Panc1 (cell line): ENCODE data around the gene KIF3A. TPM values are rescaled to one million over a fixed set of nuclear protein-coding genes. Genes with fewer than 3 reads are reported as not detected.

ENCODE experiments used
- ATAC-seq: fragments of 200-7000 bp; cut with Tn5 transposase; 2 replicates; pipeline ENCODE4 v1.9.1; 2020; ENCODE audit warnings: mild to moderate bottlenecking, moderate library complexity
- BruUV-seq: library from RNA; stranded (reverse); fragments of 400-500 nt; replicated peaks from 2 replicates; lab custom pipeline; 2021; lab: Mats Ljungman, UMichigan
- CTCF ChIA-PET: fragments of 300-600 bp; sonication (Branson Sonifier 250); formaldehyde crosslinking; loops from one replicate; lab custom pipeline; 2022; ENCODE audit warnings: antibody characterized with exemption; lab: Charles Lee
- POLR2A ChIA-PET: fragments of 300-600 bp; sonication (Branson Sonifier 250); formaldehyde crosslinking; loops from one replicate; lab custom pipeline; 2022; ENCODE audit warnings: antibody characterized with exemption; lab: Charles Lee
- DNase-seq: peaks from one replicate; pipeline ENCODE4 v3.0.0-alpha.2; 2010; ENCODE audit warnings: low read depth, low spot score
- H3K27ac ChIP-seq: 2 replicates; pipeline ENCODE4 v1.5.1; 2011; ENCODE audit warnings: mild to moderate bottlenecking, low read length, inconsistent platforms
- H3K27me3 ChIP-seq: fragments of 200-500 bp; sonication (Bioruptor generic); 2 replicates; pipeline ENCODE4 v1.6.0; 2014; ENCODE audit warnings: low read length, inconsistent platforms; ENCODE audit not compliant: control insufficient read depth, insufficient read depth
- H3K36me3 ChIP-seq: fragments of 200-500 bp; sonication (Bioruptor generic); 2 replicates; pipeline ENCODE4 v1.5.1; 2014; ENCODE audit warnings: inconsistent platforms, mild to moderate bottlenecking, low read length, moderate library complexity; ENCODE audit not compliant: control insufficient read depth, insufficient read depth
- H3K4me1 ChIP-seq: 2 replicates; pipeline ENCODE4 v1.5.1; 2011; ENCODE audit warnings: inconsistent platforms, mild to moderate bottlenecking, low read length, moderate library complexity; ENCODE audit not compliant: control insufficient read depth, insufficient read depth
- H3K4me3 ChIP-seq, 2 experiments: 2 replicates each; pipeline ENCODE4 v1.5.1; 2011 to 2012; ENCODE audit warnings: low read depth in 2 of 2, low read length in 2 of 2, mild to moderate bottlenecking in 2 of 2, inconsistent platforms in 1 of 2, moderate library complexity in 1 of 2
- H3K9me3 ChIP-seq: fragments of 200-500 bp; sonication (Bioruptor generic); 2 replicates; pipeline ENCODE4 v1.5.1; 2014; ENCODE audit warnings: low read depth, mild to moderate bottlenecking, inconsistent platforms, low read length, moderate library complexity; ENCODE audit not compliant: control insufficient read depth, insufficient read depth
- CTCF ChIP-seq: fragments of 450-650 bp; IDR thresholded peaks from 2 replicates; pipeline ENCODE4 v1.5.1; 2017; ENCODE audit warnings: mild to moderate bottlenecking
- POLR2AphosphoS5 ChIP-seq: IDR thresholded peaks from 2 replicates; pipeline ENCODE4 v1.6.1; 2012; ENCODE audit warnings: mild to moderate bottlenecking, low read depth, low read length, moderate library complexity
- REST ChIP-seq, 2 experiments: IDR thresholded peaks; 2 replicates each; pipeline ENCODE4 v1.6.1; 2011 to 2012; ENCODE audit warnings: low read depth in 2 of 2, control low read depth in 1 of 2, low read length in 1 of 2, mild to moderate bottlenecking in 1 of 2, moderate library complexity in 1 of 2; ENCODE audit not compliant: insufficient read depth in 1 of 2
- SIN3A ChIP-seq: IDR thresholded peaks from 2 replicates; pipeline ENCODE4 v1.6.1; 2012; ENCODE audit warnings: low read depth, mild to moderate bottlenecking, low read length, moderate library complexity, borderline replicate concordance; ENCODE audit not compliant: insufficient read depth
- TCF7L2 ChIP-seq: IDR thresholded peaks from 2 replicates; pipeline ENCODE4 v1.6.1; 2011; ENCODE audit warnings: mild to moderate bottlenecking, low read depth, low read length, inconsistent platforms
- in situ Hi-C: cut with HindIII; loops from 2 replicates; pipeline ENCODE4 v1.10.0; 2016; ENCODE audit warnings: low sequenced_read_pairs, low pct_unique_long_range_greater_than_20kb
- intact Hi-C: fragments of 100-400 bp; cut with micrococcal nuclease; formaldehyde crosslinking; loops from one replicate; pipeline ENCODE4 v1.10.0; 2022; ENCODE audit not compliant: unreplicated experiment
- total RNA-seq: library from RNA; stranded (reverse); gene quantifications from one replicate; pipeline ENCODE4 v1.2.1, GENCODE V29; 2021; ENCODE audit not compliant: unreplicated experiment

KIF3A gene
- total RNA-seq, 1 experiment from 2014 or later = 17.1 TPM

GRCh38 chr5:132753135-132753987, 16.0 kb upstream of the KIF3A start:
- CTCF ChIA-PET = interaction anchor here (0.5 to 2.9 kb wide), 2 partner anchors 8 to 67 kb away, joined by 5 to 15 read pairs; no protein-coding TSS in a partner anchor
- DNase-seq = no peak

GRCh38 chr5:132752581-132753125, 15.3 kb upstream of the KIF3A start:
- no TSS peak for BruUV-seq
- no peak overlapping the region for H3K27ac ChIP-seq
- ATAC-seq (no peak), DNase-seq (no peak)
- CTCF ChIA-PET = interaction anchor here (1.2 to 2.9 kb wide), 2 partner anchors 67 to 68 kb away, joined by 3 to 15 read pairs; no protein-coding TSS in a partner anchor
- in situ Hi-C loops = no loop called here
- intact Hi-C loops = loop anchor here (10.0 kb wide), 1 partner anchor 62 kb away; the partner anchor contains the start of gene SOWAHA
- POLR2A ChIA-PET = no interaction called here
- H3K4me1 ChIP-seq = no peaks in the 10 kb centered on the region
- no peaks in the 10 kb centered on the region for H3K9me3 ChIP-seq
- H3K4me3 ChIP-seq = no peak overlapping the region
- no peaks in the 10 kb centered on the region for H3K36me3 ChIP-seq
- H3K27me3 ChIP-seq = no peaks in the 10 kb centered on the region
- TF ChIP-seq TCF7L2 (no peak), REST (IDR thresholded peaks at IDR 0.05; ENCODE audit: insufficient read depth in 1 of 2, low read depth in 2 of 2, low read length in 1 of 2) (no peak), POLR2AphosphoS5 (no peak), SIN3A (no peak), CTCF (no peak)

More at GRCh38 chr5:132753135-132753987, 16.0 kb upstream of the KIF3A start:
- POLR2A ChIA-PET = no interaction called here
- Histone ChIP-seq H3K27me3 (no peaks in the 10 kb centered on the region), H3K27ac (no peak overlapping the region), H3K9me3 (no peaks in the 10 kb centered on the region), H3K4me1 (no peaks in the 10 kb centered on the region), H3K4me3 (no peak overlapping the region), H3K36me3 (no peaks in the 10 kb centered on the region)
- no TSS peak for BruUV-seq
- in situ Hi-C loops (no loop called here), intact Hi-C loops (loop anchor here (10.0 kb wide), 1 partner anchor 61 kb away; the partner anchor contains the start of gene SOWAHA)
- TF ChIP-seq CTCF (peak; percentile 53), TCF7L2 (no peak)
- peak; percentile 76 for ATAC-seq
